Panc1 (cell line): ENCODE data around the gene NAT10. TPM values are rescaled to one million over a fixed set of nuclear protein-coding genes. Genes with fewer than 3 reads are reported as not detected.

Experiments
- ATAC-seq: fragments of 200-7000 bp; cut with Tn5 transposase; 2 replicates; pipeline ENCODE4 v1.9.1; 2020; ENCODE audit warnings: mild to moderate bottlenecking, moderate library complexity
- BruUV-seq: library from RNA; stranded (reverse); fragments of 400-500 nt; replicated peaks from 2 replicates; lab custom pipeline; 2021; lab: Mats Ljungman, UMichigan
- CTCF ChIA-PET: fragments of 300-600 bp; sonication (Branson Sonifier 250); formaldehyde crosslinking; loops from one replicate; lab custom pipeline; 2022; ENCODE audit warnings: antibody characterized with exemption; lab: Charles Lee
- POLR2A ChIA-PET: fragments of 300-600 bp; sonication (Branson Sonifier 250); formaldehyde crosslinking; loops from one replicate; lab custom pipeline; 2022; ENCODE audit warnings: antibody characterized with exemption; lab: Charles Lee
- DNase-seq: peaks from one replicate; pipeline ENCODE4 v3.0.0-alpha.2; 2010; ENCODE audit warnings: low read depth, low spot score
- H3K27ac ChIP-seq: 2 replicates; pipeline ENCODE4 v1.5.1; 2011; ENCODE audit warnings: mild to moderate bottlenecking, low read length, inconsistent platforms
- H3K27me3 ChIP-seq: fragments of 200-500 bp; sonication (Bioruptor generic); 2 replicates; pipeline ENCODE4 v1.6.0; 2014; ENCODE audit warnings: low read length, inconsistent platforms; ENCODE audit not compliant: control insufficient read depth, insufficient read depth
- H3K36me3 ChIP-seq: fragments of 200-500 bp; sonication (Bioruptor generic); 2 replicates; pipeline ENCODE4 v1.5.1; 2014; ENCODE audit warnings: inconsistent platforms, mild to moderate bottlenecking, low read length, moderate library complexity; ENCODE audit not compliant: control insufficient read depth, insufficient read depth
- H3K4me1 ChIP-seq: 2 replicates; pipeline ENCODE4 v1.5.1; 2011; ENCODE audit warnings: inconsistent platforms, mild to moderate bottlenecking, low read length, moderate library complexity; ENCODE audit not compliant: control insufficient read depth, insufficient read depth
- H3K4me3 ChIP-seq, 2 experiments: 2 replicates each; pipeline ENCODE4 v1.5.1; 2011 to 2012; ENCODE audit warnings: low read depth in 2 of 2, low read length in 2 of 2, mild to moderate bottlenecking in 2 of 2, inconsistent platforms in 1 of 2, moderate library complexity in 1 of 2
- H3K9me3 ChIP-seq: fragments of 200-500 bp; sonication (Bioruptor generic); 2 replicates; pipeline ENCODE4 v1.5.1; 2014; ENCODE audit warnings: low read depth, mild to moderate bottlenecking, inconsistent platforms, low read length, moderate library complexity; ENCODE audit not compliant: control insufficient read depth, insufficient read depth
- POLR2AphosphoS5 ChIP-seq: IDR thresholded peaks from 2 replicates; pipeline ENCODE4 v1.6.1; 2012; ENCODE audit warnings: mild to moderate bottlenecking, low read depth, low read length, moderate library complexity
- SIN3A ChIP-seq: IDR thresholded peaks from 2 replicates; pipeline ENCODE4 v1.6.1; 2012; ENCODE audit warnings: low read depth, mild to moderate bottlenecking, low read length, moderate library complexity, borderline replicate concordance; ENCODE audit not compliant: insufficient read depth
- TCF7L2 ChIP-seq: IDR thresholded peaks from 2 replicates; pipeline ENCODE4 v1.6.1; 2011; ENCODE audit warnings: mild to moderate bottlenecking, low read depth, low read length, inconsistent platforms
- in situ Hi-C: cut with HindIII; loops from 2 replicates; pipeline ENCODE4 v1.10.0; 2016; ENCODE audit warnings: low sequenced_read_pairs, low pct_unique_long_range_greater_than_20kb
- intact Hi-C: fragments of 100-400 bp; cut with micrococcal nuclease; formaldehyde crosslinking; loops from one replicate; pipeline ENCODE4 v1.10.0; 2022; ENCODE audit not compliant: unreplicated experiment
- total RNA-seq: library from RNA; stranded (reverse); gene quantifications from one replicate; pipeline ENCODE4 v1.2.1, GENCODE V29; 2021; ENCODE audit not compliant: unreplicated experiment
- TF ChIP-seq, protein P1 (sequence below), 2 experiments: IDR thresholded peaks; 2 replicates each; pipeline ENCODE4 v1.6.1; 2011 to 2012; ENCODE audit warnings: low read depth in 2 of 2, control low read depth in 1 of 2, low read length in 1 of 2, mild to moderate bottlenecking in 1 of 2, moderate library complexity in 1 of 2; ENCODE audit not compliant: insufficient read depth in 1 of 2
- TF ChIP-seq, protein P2 (sequence below): fragments of 450-650 bp; IDR thresholded peaks from 2 replicates; pipeline ENCODE4 v1.5.1; 2017; ENCODE audit warnings: mild to moderate bottlenecking

NAT10 gene
- total RNA-seq, 1 experiment from 2014 or later, result 64.9 TPM

DNA sequence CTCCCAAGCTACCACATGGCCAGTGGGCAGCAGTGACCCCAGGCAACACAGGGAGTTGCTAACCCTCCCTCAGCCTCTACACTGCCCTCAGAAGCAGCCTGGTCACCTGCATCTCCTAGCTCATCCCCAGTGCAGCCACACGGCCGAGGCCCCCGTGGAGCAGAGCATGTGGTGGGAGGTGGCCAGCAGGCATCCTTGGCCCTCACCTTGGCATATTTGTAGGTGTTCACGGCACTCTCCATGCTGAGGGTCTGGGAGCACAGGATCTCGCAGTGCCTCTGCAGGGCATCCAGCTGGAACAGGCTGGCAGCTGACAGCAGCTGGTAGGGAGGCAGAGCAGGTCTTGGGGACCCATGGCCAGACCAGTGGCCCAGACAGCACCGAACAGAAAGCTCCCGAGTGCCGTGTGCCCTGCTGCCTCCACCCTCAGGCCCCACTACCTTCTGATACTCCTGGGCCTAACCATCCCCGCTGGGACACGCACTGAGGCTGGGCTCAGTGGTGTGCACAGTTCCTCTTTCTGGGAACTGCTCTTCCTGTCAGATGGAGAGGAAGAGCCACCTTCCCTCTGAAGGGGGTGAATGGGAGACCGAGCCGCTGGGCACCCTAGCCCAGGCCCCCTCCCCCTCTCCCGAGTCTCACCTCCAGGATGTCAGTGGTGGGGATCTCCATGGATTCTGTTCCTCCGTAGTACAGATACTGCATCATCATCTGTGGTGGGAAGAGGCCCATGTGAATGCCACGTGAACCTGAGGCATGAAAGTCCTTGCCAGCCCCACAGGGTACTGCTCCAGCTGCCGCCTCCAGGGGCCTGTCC lies 48.8 kb downstream of the NAT10 start:
- CTCF ChIA-PET, result no interaction called here
- Histone ChIP-seq H3K4me3 (no peak overlapping the region), H3K4me1 (peaks cover 38% of the 10 kb centered on the region), H3K36me3 (no peaks in the 10 kb centered on the region), H3K27ac (no peak overlapping the region), H3K27me3 (no peaks in the 10 kb centered on the region), H3K9me3 (no peaks in the 10 kb centered on the region)
- intact Hi-C loops, result loop anchor here (10.0 kb wide), 1 partner anchor 341 kb away; no protein-coding TSS in a partner anchor
- POLR2A ChIA-PET, result no interaction called here
- no peak for DNase-seq
- in situ Hi-C loops, result no loop called here
- BruUV-seq, result no TSS peak
- no peak for ATAC-seq
- TF ChIP-seq, protein P1, sequence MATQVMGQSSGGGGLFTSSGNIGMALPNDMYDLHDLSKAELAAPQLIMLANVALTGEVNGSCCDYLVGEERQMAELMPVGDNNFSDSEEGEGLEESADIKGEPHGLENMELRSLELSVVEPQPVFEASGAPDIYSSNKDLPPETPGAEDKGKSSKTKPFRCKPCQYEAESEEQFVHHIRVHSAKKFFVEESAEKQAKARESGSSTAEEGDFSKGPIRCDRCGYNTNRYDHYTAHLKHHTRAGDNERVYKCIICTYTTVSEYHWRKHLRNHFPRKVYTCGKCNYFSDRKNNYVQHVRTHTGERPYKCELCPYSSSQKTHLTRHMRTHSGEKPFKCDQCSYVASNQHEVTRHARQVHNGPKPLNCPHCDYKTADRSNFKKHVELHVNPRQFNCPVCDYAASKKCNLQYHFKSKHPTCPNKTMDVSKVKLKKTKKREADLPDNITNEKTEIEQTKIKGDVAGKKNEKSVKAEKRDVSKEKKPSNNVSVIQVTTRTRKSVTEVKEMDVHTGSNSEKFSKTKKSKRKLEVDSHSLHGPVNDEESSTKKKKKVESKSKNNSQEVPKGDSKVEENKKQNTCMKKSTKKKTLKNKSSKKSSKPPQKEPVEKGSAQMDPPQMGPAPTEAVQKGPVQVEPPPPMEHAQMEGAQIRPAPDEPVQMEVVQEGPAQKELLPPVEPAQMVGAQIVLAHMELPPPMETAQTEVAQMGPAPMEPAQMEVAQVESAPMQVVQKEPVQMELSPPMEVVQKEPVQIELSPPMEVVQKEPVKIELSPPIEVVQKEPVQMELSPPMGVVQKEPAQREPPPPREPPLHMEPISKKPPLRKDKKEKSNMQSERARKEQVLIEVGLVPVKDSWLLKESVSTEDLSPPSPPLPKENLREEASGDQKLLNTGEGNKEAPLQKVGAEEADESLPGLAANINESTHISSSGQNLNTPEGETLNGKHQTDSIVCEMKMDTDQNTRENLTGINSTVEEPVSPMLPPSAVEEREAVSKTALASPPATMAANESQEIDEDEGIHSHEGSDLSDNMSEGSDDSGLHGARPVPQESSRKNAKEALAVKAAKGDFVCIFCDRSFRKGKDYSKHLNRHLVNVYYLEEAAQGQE (IDR thresholded peaks at IDR 0.05; ENCODE audit: insufficient read depth in 1 of 2, low read depth in 2 of 2, low read length in 1 of 2), result no peak
- TF ChIP-seq POLR2AphosphoS5 (no peak), SIN3A (no peak)

DNA sequence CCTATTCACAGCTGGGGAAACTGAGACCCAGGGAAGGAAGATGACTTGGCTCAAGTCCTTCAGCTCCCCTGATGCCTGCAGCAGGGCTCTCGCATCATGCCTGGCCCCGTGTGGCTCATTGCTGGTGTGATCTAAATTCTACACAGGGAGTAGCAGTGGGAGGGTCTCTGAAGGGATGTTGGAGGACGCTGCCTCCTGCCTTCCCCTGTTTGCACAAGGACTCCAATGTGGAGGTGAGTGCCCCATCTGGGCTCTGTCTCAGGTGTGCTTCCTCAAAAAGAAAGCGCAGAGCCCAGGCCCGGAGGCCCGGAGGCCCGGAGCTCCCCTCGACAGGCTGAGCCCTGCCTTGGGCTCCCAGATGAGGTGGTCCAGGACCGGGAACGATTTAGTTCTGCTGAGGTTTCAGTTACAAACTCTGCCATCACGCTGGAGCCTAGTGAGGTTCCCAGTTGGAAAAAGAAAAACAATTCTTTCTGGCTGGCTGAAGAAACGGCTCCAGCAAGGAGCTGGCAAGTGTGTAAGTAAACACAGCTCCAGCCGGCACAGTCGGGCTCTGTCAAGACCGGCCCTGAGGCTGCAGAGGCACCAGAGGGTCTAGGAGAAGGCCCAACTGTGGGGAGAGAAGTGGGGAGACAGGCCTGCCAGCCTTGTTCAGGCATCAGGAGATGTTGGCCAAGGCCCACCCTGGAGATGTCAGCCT lies 49.8 kb downstream of the NAT10 start:
- ChIA-PET POLR2A (no interaction called here), CTCF (no interaction called here)
- no peaks in the 10 kb centered on the region for H3K27me3 ChIP-seq
- no peaks in the 10 kb centered on the region for H3K9me3 ChIP-seq
- peak overlapping the region; percentile 13; the same call in 1 of the 2 replicates for H3K27ac ChIP-seq
- H3K4me3 ChIP-seq, result no peak overlapping the region
- DNase-seq (no peak), ATAC-seq (peak; percentile 10)
- BruUV-seq, result no TSS peak
- no peak for TF ChIP-seq TCF7L2
- peaks cover 35% of the 10 kb centered on the region for H3K4me1 ChIP-seq
- no peaks in the 10 kb centered on the region for H3K36me3 ChIP-seq
- intact Hi-C loops, result loop anchor here (10.0 kb wide), 1 partner anchor 340 kb away; no protein-coding TSS in a partner anchor
- in situ Hi-C loops, result no loop called here

DNA sequence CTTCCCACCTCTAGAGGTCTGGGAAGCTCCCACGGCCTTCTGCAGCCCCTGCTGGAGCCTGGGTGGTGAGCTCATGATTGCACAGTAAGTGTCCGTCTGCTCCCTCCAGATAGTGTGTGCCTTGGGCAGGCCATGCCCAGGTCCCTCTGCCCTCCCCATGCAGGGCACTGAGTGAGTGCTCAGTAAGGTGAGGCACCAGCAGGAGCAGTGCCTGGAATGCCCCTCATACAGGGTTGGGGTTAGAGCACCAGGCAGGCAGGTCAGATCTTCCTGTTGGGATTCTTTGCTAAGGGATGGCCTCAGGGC lies 50.3 kb downstream of the NAT10 start:
- Histone ChIP-seq H3K27ac (peak overlapping the region; percentile 13; the same call in 1 of the 2 replicates), H3K9me3 (no peaks in the 10 kb centered on the region), H3K27me3 (no peaks in the 10 kb centered on the region), H3K4me1 (peaks cover 32% of the 10 kb centered on the region), H3K4me3 (no peak overlapping the region), H3K36me3 (no peaks in the 10 kb centered on the region)
- intact Hi-C loops, result loop anchor here (10.0 kb wide), 1 partner anchor 339 kb away; no protein-coding TSS in a partner anchor
- BruUV-seq, result no TSS peak
- ATAC-seq (peak; percentile 33), DNase-seq (no peak)
- in situ Hi-C loops, result no loop called here
- ChIA-PET POLR2A (no interaction called here), CTCF (no interaction called here)
- no peak for TF ChIP-seq POLR2AphosphoS5
- TF ChIP-seq, protein P1 (IDR thresholded peaks at IDR 0.05; ENCODE audit: insufficient read depth in 1 of 2, low read depth in 2 of 2, low read length in 1 of 2), result no peak
- no peak for TF ChIP-seq SIN3A
- TF ChIP-seq, protein P2, sequence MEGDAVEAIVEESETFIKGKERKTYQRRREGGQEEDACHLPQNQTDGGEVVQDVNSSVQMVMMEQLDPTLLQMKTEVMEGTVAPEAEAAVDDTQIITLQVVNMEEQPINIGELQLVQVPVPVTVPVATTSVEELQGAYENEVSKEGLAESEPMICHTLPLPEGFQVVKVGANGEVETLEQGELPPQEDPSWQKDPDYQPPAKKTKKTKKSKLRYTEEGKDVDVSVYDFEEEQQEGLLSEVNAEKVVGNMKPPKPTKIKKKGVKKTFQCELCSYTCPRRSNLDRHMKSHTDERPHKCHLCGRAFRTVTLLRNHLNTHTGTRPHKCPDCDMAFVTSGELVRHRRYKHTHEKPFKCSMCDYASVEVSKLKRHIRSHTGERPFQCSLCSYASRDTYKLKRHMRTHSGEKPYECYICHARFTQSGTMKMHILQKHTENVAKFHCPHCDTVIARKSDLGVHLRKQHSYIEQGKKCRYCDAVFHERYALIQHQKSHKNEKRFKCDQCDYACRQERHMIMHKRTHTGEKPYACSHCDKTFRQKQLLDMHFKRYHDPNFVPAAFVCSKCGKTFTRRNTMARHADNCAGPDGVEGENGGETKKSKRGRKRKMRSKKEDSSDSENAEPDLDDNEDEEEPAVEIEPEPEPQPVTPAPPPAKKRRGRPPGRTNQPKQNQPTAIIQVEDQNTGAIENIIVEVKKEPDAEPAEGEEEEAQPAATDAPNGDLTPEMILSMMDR, result no peak
- TF ChIP-seq TCF7L2, result no peak
